Erythroblast (primary cell): ENCODE measurements around the gene NDST4.

Experiments used
- GATA1 ChIP-seq: IDR thresholded peaks from 2 replicates; pipeline ENCODE4 v1.6.1; 2011; ENCODE audit warnings: low read depth, mild to moderate bottlenecking, control low read depth, low read length, moderate library complexity
- POLR2A ChIP-seq: IDR thresholded peaks from 2 replicates; pipeline ENCODE4 v1.6.1; 2011; ENCODE audit warnings: mild to moderate bottlenecking, low read length

DNA sequence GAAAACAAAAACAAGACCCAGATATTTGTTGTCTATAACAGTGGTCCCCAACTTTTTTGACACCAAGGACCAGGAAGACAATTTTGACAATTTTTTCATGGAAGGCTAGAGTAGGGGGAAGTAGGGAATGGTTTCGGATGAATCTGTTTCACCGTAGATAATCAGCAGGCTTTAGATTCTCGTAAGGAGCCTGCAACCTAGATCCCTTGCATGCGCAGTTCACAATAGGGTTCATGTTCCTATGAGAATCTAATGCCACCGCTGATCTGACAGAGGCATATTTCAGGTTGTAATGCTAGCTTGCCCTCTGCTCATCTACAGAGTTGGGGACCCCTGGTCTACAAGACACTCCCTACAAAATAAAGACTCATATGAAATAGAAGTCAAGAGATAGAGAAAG lies 229.8 kb downstream of the NDST4 start:
- no peak for TF ChIP-seq POLR2A
- TF ChIP-seq GATA1: no peak
